Adrenal gland (tissue), 12 donors: Measurements from ENCODE around the gene WDR20. TPM values are rescaled to one million over a fixed set of nuclear protein-coding genes. Genes with fewer than 3 reads are reported as not detected.

ENCODE experiments used
- DNase-seq, 7 donors: peaks; one replicate each; pipeline ENCODE4 v3.0.0-alpha.2; 2019 to 2020
- H3K27ac ChIP-seq, 5 donors: fragments of 200-600 bp; sonication (generic) in 4 of 5; 1 replicate in 3 of 5; 2 replicates in 2 of 5; pipeline versions ENCODE4 v1.5.1 to v1.8.0; 2016 to 2020; ENCODE audit warnings: mild to moderate bottlenecking in 1 of 5
- H3K27me3 ChIP-seq: fragments of 200-600 bp; 2 replicates; pipeline ENCODE4 v1.8.0; 2021
- H3K36me3 ChIP-seq, 2 donors: fragments of 200-600 bp; replicated peaks in 1 of 2; 1 replicate in 1 of 2; 2 replicates in 1 of 2; pipeline versions ENCODE4 v1.5.1 to v1.8.0; 2018 to 2022
- H3K4me1 ChIP-seq, 2 donors: fragments of 200-600 bp; replicated peaks in 1 of 2; 1 replicate in 1 of 2; 2 replicates in 1 of 2; pipeline versions ENCODE4 v1.5.1 to v1.8.0; 2018 to 2021
- H3K4me3 ChIP-seq, 4 donors: fragments of 200-600 bp; sonication (generic) in 3 of 4; one replicate each; pipeline ENCODE4 v1.5.1; 2016 to 2018
- H3K9me3 ChIP-seq, 3 donors: fragments of 200-600 bp; sonication (generic) in 1 of 3; replicated peaks in 1 of 3; 1 replicate in 2 of 3; 2 replicates in 1 of 3; pipeline versions ENCODE4 v1.5.1 to v1.8.0; 2016 to 2021
- CTCF ChIP-seq, 6 experiments: fragments of 450-650 bp in 4 of 6; fragments of 200-600 bp in 2 of 6; sonication (generic) in 1 of 6; IDR thresholded peaks; 1 replicate in 5 of 6; 2 replicates in 1 of 6; pipeline versions ENCODE4 v1.5.1 to v1.8.0; 2016 to 2021; ENCODE audit warnings: antibody characterized with exemption in 6 of 6, mild to moderate bottlenecking in 2 of 6, moderate library complexity in 1 of 6
- POLR2A ChIP-seq, 2 donors: fragments of 450-650 bp; IDR thresholded peaks; one replicate each; pipeline ENCODE4 v1.6.1; 2017; ENCODE audit warnings: antibody characterized with exemption in 2 of 2, mild to moderate bottlenecking in 2 of 2, moderate library complexity in 1 of 2
- WGBS, 4 donors: extraction: QIAGEN DNeasy Blood & Tissue Kit in 2 of 4; methylation state at CpG; one replicate each; pipeline versions ENCODE4 v1.1.5 to v1.1.7; 2013 to 2017; 5-methylcytosine and 5-hydroxymethylcytosine counted together
- intact Hi-C, 2 donors: fragments of 100-400 bp; cut with DNase I; formaldehyde crosslinking; loops; one replicate each; pipeline versions ENCODE4 v1.14.1 to v1.15.0; 2022 to 2023
- polyA plus RNA-seq, 3 donors: library from polyadenylated mRNA; stranded (reverse); fragments of 200-250 nt in 2 of 3; fragments of 350-450 nt in 1 of 3; fragmentation: Illumina TruSeq in 1 of 3; extraction: RNeasy Lipid Tissue Mini Kit (QIAGEN cat#74804) in 1 of 3; gene quantifications; one replicate each; pipeline ENCODE4 v1.2.3, GENCODE V29; 2013 to 2014
- total RNA-seq, 9 donors: library from RNA; depleted of rRNA in 4 of 9; stranded (reverse); fragments of >200 nt in 4 of 9; fragments of 120-200 nt in 1 of 9; fragmentation: NEBNext Ultra II Directional in 1 of 9; extraction: Animal tissue kit (Norgen Biotek cat#: 25700) in 1 of 9; gene quantifications; one replicate each; pipeline versions ENCODE4 v1.1.0 to v1.2.4, GENCODE V29; 2013 to 2023
- donor health status: healthy with polysubstance abuse.
- donor health status: Bipolar disorder and iron deficiency.
- donor health status: DM: yes; HTN: yes; CAD: no.
- donor health status: DM: no; HTN: no; CAD: no.
- donor health status: DM: no; HTN: no; CAD: no.
- donor health status: DM: yes; HTN: yes; CAD: no.

Gene WDR20
- total and polyA plus RNA-seq, 12 donors: 13.1 to 55.9 (median 38.3) TPM

- TF ChIP-seq POLR2A (IDR thresholded peaks at IDR 0.05) (no peak), CTCF (IDR thresholded peaks at IDR 0.05) (no peak)
- peak overlapping the region in 1 of 5 donors; percentile 4 for H3K27ac ChIP-seq
- no peaks in the 10 kb centered on the region for H3K9me3 ChIP-seq
- H3K4me1 ChIP-seq: peaks cover 7 to 53% of the 10 kb centered on the region in 2 donors
- no peak for DNase-seq
- intact Hi-C loops: no loop called here
- 86 to 91% (median 89%) methylated on average over 22 to 25 of the region's 25 CpGs for WGBS, 4 donors
- H3K27me3 ChIP-seq: no peaks in the 10 kb centered on the region
- peaks cover 0 to 6% of the 10 kb centered on the region in 2 donors for H3K36me3 ChIP-seq
- no peak overlapping the region for H3K4me3 ChIP-seq
Observed at GRCh38 chr14:102213984-102214658, 74.4 kb downstream of the WDR20 start.

GRCh38 chr14:102215071-102215470, 75.4 kb downstream of the WDR20 start:
- WGBS, 4 donors: 50 to 61% (median 52%) methylated on average over 12 of the region's 12 CpGs
- no peak for TF ChIP-seq POLR2A (IDR thresholded peaks at IDR 0.05)
- no peak for TF ChIP-seq CTCF (IDR thresholded peaks at IDR 0.05)
- Histone ChIP-seq H3K27me3 (no peaks in the 10 kb centered on the region), H3K4me3 (no peak overlapping the region), H3K9me3 (no peaks in the 10 kb centered on the region), H3K4me1 (peaks cover 0 to 49% of the 10 kb centered on the region in 2 donors), H3K27ac (peak overlapping the region in 2 of 5 donors; percentile 20 to 57), H3K36me3 (no peaks in the 10 kb centered on the region)
- DNase-seq: peak in 6 of 7 donors; percentile 56 to 78 (median 65)
- intact Hi-C loops: no loop called here

- DNase-seq: no peak
- intact Hi-C loops: no loop called here
- H3K4me3 ChIP-seq: no peak overlapping the region
- H3K36me3 ChIP-seq: no peaks in the 10 kb centered on the region
- peaks cover 0 to 49% of the 10 kb centered on the region in 2 donors for H3K4me1 ChIP-seq
- peak overlapping the region in 1 of 5 donors; percentile 57 for H3K27ac ChIP-seq
- TF ChIP-seq POLR2A (IDR thresholded peaks at IDR 0.05) (no peak), CTCF (IDR thresholded peaks at IDR 0.05) (no peak)
- H3K9me3 ChIP-seq: no peaks in the 10 kb centered on the region
- WGBS, 4 donors: 85 to 92% (median 87%) methylated on average over 12 to 20 of the region's 20 CpGs
- H3K27me3 ChIP-seq: no peaks in the 10 kb centered on the region
Observed at GRCh38 chr14:102215576-102216250, 76.0 kb downstream of the WDR20 start.

DNA sequence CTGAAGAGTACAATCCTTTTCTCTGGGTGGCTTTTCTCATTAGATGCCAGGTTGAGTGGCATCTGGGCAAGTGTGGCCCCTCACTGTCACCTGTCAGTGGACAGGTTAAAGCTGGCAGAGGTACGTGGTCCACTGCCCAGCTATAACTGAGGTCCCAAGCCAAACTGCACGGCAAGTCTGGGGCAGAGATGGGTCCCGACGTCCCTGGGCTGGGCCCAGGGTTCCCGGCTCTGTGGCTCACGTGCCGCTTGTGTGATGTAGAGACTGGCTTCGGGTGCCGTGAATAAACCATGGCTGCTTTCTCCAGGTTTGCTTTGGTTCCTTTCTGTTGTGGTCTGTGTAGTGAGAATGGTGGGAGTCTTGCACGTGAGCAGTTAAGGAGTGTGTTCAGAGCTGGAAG, 77.7 kb downstream of the WDR20 start:
- Histone ChIP-seq H3K27ac (peak overlapping the region in 1 of 5 donors; percentile 52), H3K9me3 (no peaks in the 10 kb centered on the region), H3K4me1 (peaks cover 0 to 39% of the 10 kb centered on the region in 2 donors), H3K4me3 (no peak overlapping the region), H3K27me3 (no peaks in the 10 kb centered on the region), H3K36me3 (no peaks in the 10 kb centered on the region)
- TF ChIP-seq CTCF (IDR thresholded peaks at IDR 0.05) (no peak), POLR2A (IDR thresholded peaks at IDR 0.05) (no peak)
- no peak for DNase-seq
- intact Hi-C loops: no loop called here
- 87 to 98% (median 95%) methylated on average over 6 to 10 of the region's 10 CpGs for WGBS, 4 donors
